Measurements from ENCODE around the gene CACNA1I. TPM values are rescaled to one million over a fixed set of nuclear protein-coding genes. Genes with fewer than 3 reads are reported as not detected.

CACNA1I gene
- total and polyA plus RNA-seq, 2 donors (not counting 3 experiments of a cell fraction or from before 2014, with no cell fraction given): not detected

DNA sequence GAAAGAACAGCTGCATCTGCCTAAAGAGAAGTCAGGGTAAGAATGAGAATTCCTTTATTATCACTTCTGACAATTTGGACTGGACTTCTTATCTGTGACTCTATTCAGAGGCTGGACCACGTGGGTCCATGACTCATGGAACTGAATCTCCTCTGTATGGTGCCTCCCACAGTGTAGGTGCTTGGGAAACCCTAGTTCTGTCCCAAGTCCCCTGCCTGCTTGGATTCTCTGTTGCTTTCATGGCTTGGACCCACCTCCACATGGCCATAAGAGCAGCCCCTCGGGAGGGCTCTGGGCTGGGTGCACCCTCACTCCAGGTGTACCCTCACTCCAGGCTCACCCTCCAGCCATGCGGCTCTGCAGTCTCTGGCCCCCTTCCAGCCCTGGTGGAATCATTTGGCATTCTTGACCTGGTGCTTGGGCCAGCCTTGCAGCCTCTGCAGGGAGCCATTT, 153.4 kb downstream of the CACNA1I start:
- TF ChIP-seq POLR2AphosphoS5 (IDR thresholded peaks at IDR 0.05; ENCODE audit: insufficient read depth, low read depth, low read length): no peak
- TF ChIP-seq GATA2 (IDR thresholded peaks at IDR 0.05; ENCODE audit: insufficient read depth, insufficient read length, low read depth, low read length): no peak
- TF ChIP-seq, protein P1, sequence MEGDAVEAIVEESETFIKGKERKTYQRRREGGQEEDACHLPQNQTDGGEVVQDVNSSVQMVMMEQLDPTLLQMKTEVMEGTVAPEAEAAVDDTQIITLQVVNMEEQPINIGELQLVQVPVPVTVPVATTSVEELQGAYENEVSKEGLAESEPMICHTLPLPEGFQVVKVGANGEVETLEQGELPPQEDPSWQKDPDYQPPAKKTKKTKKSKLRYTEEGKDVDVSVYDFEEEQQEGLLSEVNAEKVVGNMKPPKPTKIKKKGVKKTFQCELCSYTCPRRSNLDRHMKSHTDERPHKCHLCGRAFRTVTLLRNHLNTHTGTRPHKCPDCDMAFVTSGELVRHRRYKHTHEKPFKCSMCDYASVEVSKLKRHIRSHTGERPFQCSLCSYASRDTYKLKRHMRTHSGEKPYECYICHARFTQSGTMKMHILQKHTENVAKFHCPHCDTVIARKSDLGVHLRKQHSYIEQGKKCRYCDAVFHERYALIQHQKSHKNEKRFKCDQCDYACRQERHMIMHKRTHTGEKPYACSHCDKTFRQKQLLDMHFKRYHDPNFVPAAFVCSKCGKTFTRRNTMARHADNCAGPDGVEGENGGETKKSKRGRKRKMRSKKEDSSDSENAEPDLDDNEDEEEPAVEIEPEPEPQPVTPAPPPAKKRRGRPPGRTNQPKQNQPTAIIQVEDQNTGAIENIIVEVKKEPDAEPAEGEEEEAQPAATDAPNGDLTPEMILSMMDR (IDR thresholded peaks at IDR 0.05; ENCODE audit: extremely low read depth in 1 of 2, insufficient read depth in 1 of 2, low read depth in 1 of 2, low read length in 2 of 2): no peak
- no peak for TF ChIP-seq FOS (IDR thresholded peaks at IDR 0.05; ENCODE audit: borderline replicate concordance, insufficient read depth, low read length)
- TF ChIP-seq, protein P2, sequence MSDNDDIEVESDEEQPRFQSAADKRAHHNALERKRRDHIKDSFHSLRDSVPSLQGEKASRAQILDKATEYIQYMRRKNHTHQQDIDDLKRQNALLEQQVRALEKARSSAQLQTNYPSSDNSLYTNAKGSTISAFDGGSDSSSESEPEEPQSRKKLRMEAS (IDR thresholded peaks at IDR 0.05; ENCODE audit: insufficient read depth, insufficient read length): no peak
- TF ChIP-seq MYC (IDR thresholded peaks at IDR 0.05; ENCODE audit: low read depth, low read length): no peak
- no peak for TF ChIP-seq JUN (IDR thresholded peaks at IDR 0.05; ENCODE audit: borderline replicate concordance, insufficient read depth, insufficient read length, low read depth)
- no peak for TF ChIP-seq POLR2A (IDR thresholded peaks at IDR 0.05; ENCODE audit: low read depth, low read length)
- no peak for TF ChIP-seq EZH2 (IDR thresholded peaks at IDR 0.05; ENCODE audit: borderline replicate concordance, low read depth, low read length, severe bottlenecking)
- Histone ChIP-seq H3K9me3 (replicated peaks; ENCODE audit: control insufficient read depth, insufficient read depth, low read length) (no peaks in the 10 kb centered on the region), H2AFZ (ENCODE audit: low read depth, low read length) (no peak overlapping the region), H3K4me1 (ENCODE audit: control insufficient read depth, extremely low read depth, insufficient read depth, low read length) (no peaks in the 10 kb centered on the region), H3K36me3 (ENCODE audit: control insufficient read depth in 2 of 2, extremely low read depth in 1 of 2, insufficient read depth in 2 of 2, low read length in 2 of 2) (no peaks in the 10 kb centered on the region), H3K4me2 (ENCODE audit: insufficient read depth, low read length) (no peak overlapping the region), H3K27ac (ENCODE audit: insufficient read depth, low read depth, low read length) (no peak overlapping the region), H3K27me3 (ENCODE audit: control insufficient read depth in 2 of 2, insufficient read depth in 2 of 2, low read length in 2 of 2) (peaks cover 4 to 5% of the 10 kb centered on the region in 2 experiments), H3K4me3 (replicated peaks in 1 of 3; ENCODE audit: insufficient read depth in 1 of 3, low read depth in 1 of 3, low read length in 3 of 3) (no peak overlapping the region), H3K9ac (replicated peaks; ENCODE audit: extremely low read depth, insufficient read depth, low read length) (no peak overlapping the region), H4K20me1 (replicated peaks; ENCODE audit: control insufficient read depth, extremely low read depth, insufficient read depth, low read length) (no peaks in the 10 kb centered on the region), H3K9me1 (replicated peaks; ENCODE audit: control insufficient read depth, extremely low read depth, insufficient read depth, low read length) (no peaks in the 10 kb centered on the region), H3K79me2 (ENCODE audit: control insufficient read depth, insufficient read depth, low read length) (no peaks in the 10 kb centered on the region)
- dilution Hi-C loops (cut with MboI; ENCODE audit: extremely low pct_ligation_motif_present, low sequenced_read_pairs): no loop called here
- POLR2A ChIA-PET: no interaction called here
- DNase-seq (ENCODE audit: low read depth, low spot score) (no peak), FAIRE-seq (no peak)
- intact Hi-C loops (cut with micrococcal nuclease): no loop called here
- no TSS peak for BruUV-seq (replicated peaks)
- CTCF ChIA-PET: no interaction called here
